HG02852 (cell line): ENCODE measurements around the gene ZNF606.

Experiments
- ATAC-seq: cut with Tn5 transposase; IDR thresholded peaks from one replicate; pipeline ENCODE4 v1.9.1; 2021; ENCODE audit warnings: mild to moderate bottlenecking, moderate library complexity; ENCODE audit not compliant: unreplicated experiment

ZNF606 gene

GRCh38 chr19:57934820-57935665 lies 67.6 kb downstream of the ZNF606 start, which contains the start of gene ZNF418:
Gene ZNF418, minus strand, starts transcription at chr19:57935402. Its CDS starts 1,580 bp downstream, at chr19:57933822.
- ATAC-seq, result peak; percentile 57

GRCh38 chr19:57927587-57927986 lies 75.0 kb downstream of the ZNF606 start:
- ATAC-seq, result no peak
